Naive thymus-derived CD4-positive, alpha-beta T cell (primary cell): Measurements from ENCODE around the gene LRFN4. TPM values are rescaled to one million over a fixed set of nuclear protein-coding genes. Genes with fewer than 3 reads are reported as not detected.

ENCODE experiments used
- ATAC-seq: fragments of 150-1000 bp; cut with Tn5 transposase; 2 replicates; pipeline ENCODE4 v1.10.0; 2021; ENCODE audit warnings: mild to moderate bottlenecking, moderate library complexity
- CTCF ChIA-PET: fragments of 350-600 bp; sonication (Branson Sonifier 250); formaldehyde crosslinking; loops from one replicate; lab custom pipeline; 2021; ENCODE audit warnings: antibody characterized with exemption; lab: Charles Lee
- POLR2A ChIA-PET: fragments of 350-600 bp; sonication (Branson Sonifier 250); formaldehyde crosslinking; loops from one replicate; lab custom pipeline; 2021; ENCODE audit warnings: antibody characterized with exemption, inconsistent platforms; lab: Charles Lee
- DNase-seq, 9 donors: peaks; one replicate each; pipeline versions ENCODE4 v3.0.0 to v3.0.0-alpha.2; 2020 to 2022; ENCODE audit warnings: mixed read lengths in 1 of 9
- H3K27ac ChIP-seq: one replicate; pipeline ENCODE4 v1.7.0; 2013; ENCODE audit warnings: mild to moderate bottlenecking, low read depth, low read length, moderate library complexity
- H3K27me3 ChIP-seq, 2 donors: one replicate each; pipeline ENCODE4 v1.7.0; 2013; ENCODE audit warnings: low read length in 2 of 2, mild to moderate bottlenecking in 2 of 2, moderate library complexity in 2 of 2; ENCODE audit not compliant: control insufficient read depth in 2 of 2, insufficient read depth in 2 of 2
- H3K36me3 ChIP-seq, 3 experiments: 1 replicate in 2 of 3; 2 replicates in 1 of 3; pipeline ENCODE4 v1.7.0; 2013; ENCODE audit warnings: low read length in 3 of 3, mild to moderate bottlenecking in 3 of 3, moderate library complexity in 1 of 3; ENCODE audit not compliant: insufficient read depth in 3 of 3, control insufficient read depth in 2 of 3
- H3K4me1 ChIP-seq, 2 donors: one replicate each; pipeline ENCODE4 v1.7.0; 2013; ENCODE audit warnings: low read length in 2 of 2, mild to moderate bottlenecking in 2 of 2, moderate library complexity in 1 of 2; ENCODE audit not compliant: control insufficient read depth in 2 of 2, insufficient read depth in 2 of 2
- H3K4me3 ChIP-seq: 2 replicates; pipeline ENCODE4 v1.7.0; 2013; ENCODE audit warnings: mild to moderate bottlenecking, low read length
- H3K9me3 ChIP-seq, 3 experiments: 1 replicate in 2 of 3; 2 replicates in 1 of 3; pipeline ENCODE4 v1.7.0; 2013; ENCODE audit warnings: low read length in 3 of 3; ENCODE audit not compliant: control insufficient read depth in 2 of 3
- H3K27ac Mint-ChIP-seq, 9 donors: one replicate each; pipeline ENCODE4 v1.8.0; 2020 to 2022; ENCODE audit warnings: mixed read lengths in 9 of 9, mild to moderate bottlenecking in 8 of 9, moderate library complexity in 5 of 9, inconsistent platforms in 2 of 9
- H3K27me3 Mint-ChIP-seq, 5 donors: one replicate each; pipeline ENCODE4 v1.8.0; 2021 to 2022; ENCODE audit warnings: mixed read lengths in 5 of 5, mild to moderate bottlenecking in 1 of 5
- H3K36me3 Mint-ChIP-seq, 5 donors: one replicate each; pipeline ENCODE4 v1.8.0; 2020 to 2022; ENCODE audit warnings: mixed read lengths in 5 of 5, mild to moderate bottlenecking in 3 of 5, inconsistent platforms in 1 of 5
- H3K4me1 Mint-ChIP-seq, 7 donors: one replicate each; pipeline ENCODE4 v1.8.0; 2020 to 2022; ENCODE audit warnings: mixed read lengths in 7 of 7, mild to moderate bottlenecking in 3 of 7, inconsistent platforms in 1 of 7
- H3K4me3 Mint-ChIP-seq, 10 donors: one replicate each; pipeline ENCODE4 v1.8.0; 2020 to 2022; ENCODE audit warnings: mild to moderate bottlenecking in 10 of 10, mixed read lengths in 10 of 10, moderate library complexity in 6 of 10, inconsistent platforms in 2 of 10
- H3K9me3 Mint-ChIP-seq, 11 donors: one replicate each; pipeline ENCODE4 v1.8.0; 2020 to 2022; ENCODE audit warnings: mixed read lengths in 11 of 11, mild to moderate bottlenecking in 4 of 11, inconsistent platforms in 1 of 11, moderate library complexity in 1 of 11
- intact Hi-C, 2 donors: fragments of 100-400 bp; cut with micrococcal nuclease; formaldehyde crosslinking; loops; one replicate each; pipeline ENCODE4 v1.15.1; 2023
- polyA plus RNA-seq, 2 donors: library from polyadenylated mRNA; unstranded; fragments of 300-500 nt; fragmentation: Illumina TruSeq; gene quantifications; one replicate each; pipeline ENCODE4 v1.2.3, GENCODE V29; 2021
- total RNA-seq, 6 experiments: library from RNA in 5 of 6; stranded (reverse) in 5 of 6; gene quantifications; 1 replicate in 5 of 6; 2 replicates in 1 of 6; pipeline ENCODE4 v1.2.3 and lab custom pipeline; 2021 to 2026

LRFN4 gene
- total and polyA plus RNA-seq, 7 experiments from 2014 or later: 0.84 to 21.2 (median 1.6) TPM; not detected in 2

DNA sequence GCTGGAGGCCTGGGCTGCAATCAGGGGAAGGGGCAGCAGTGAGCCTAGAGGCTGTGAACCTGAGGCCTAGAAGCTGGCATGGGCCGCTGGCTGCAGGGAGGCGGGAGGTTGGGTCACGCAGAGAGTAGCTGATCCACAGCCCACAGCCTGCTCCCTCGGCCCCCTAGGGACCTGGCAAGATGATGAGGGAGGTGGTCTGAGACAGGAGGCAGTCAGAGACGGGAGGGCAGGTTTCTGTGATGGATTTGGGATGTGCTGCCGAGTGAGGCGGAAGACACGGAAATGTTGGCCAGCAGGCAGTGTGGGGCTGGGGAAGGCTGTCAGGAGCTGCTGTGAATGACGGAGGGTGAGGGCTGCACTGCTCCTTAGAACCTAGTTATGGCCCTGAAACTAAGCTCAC is 22.7 kb downstream of the LRFN4 start:
- ChIA-PET CTCF (no interaction called here), POLR2A (interaction anchor here (3.2 kb wide), 1 partner anchor 36 kb away, joined by 8 read pairs; the partner anchor contains the start of gene RCE1)
- H3K9me3 Mint-ChIP-seq: no peaks in the 10 kb centered on the region
- ATAC-seq (no peak), DNase-seq (no peak)
- peak overlapping the region in 1 of 10 donors; percentile 14 for H3K4me3 Mint-ChIP-seq
- Histone ChIP-seq H3K27me3 (no peaks in the 10 kb centered on the region), H3K4me3 (no peak overlapping the region), H3K4me1 (peaks cover 0 to 15% of the 10 kb centered on the region in 2 donors), H3K27ac (no peak overlapping the region), H3K9me3 (no peaks in the 10 kb centered on the region), H3K36me3 (no peaks in the 10 kb centered on the region)
- H3K27ac Mint-ChIP-seq: no peak overlapping the region
- no peaks in the 10 kb centered on the region for H3K36me3 Mint-ChIP-seq
- H3K27me3 Mint-ChIP-seq: peaks cover 0 to 3% (median 0%) of the 10 kb centered on the region in 5 donors
- peaks cover 8 to 29% (median 20%) of the 10 kb centered on the region in 7 donors for H3K4me1 Mint-ChIP-seq
- intact Hi-C loops: no loop called here

DNA sequence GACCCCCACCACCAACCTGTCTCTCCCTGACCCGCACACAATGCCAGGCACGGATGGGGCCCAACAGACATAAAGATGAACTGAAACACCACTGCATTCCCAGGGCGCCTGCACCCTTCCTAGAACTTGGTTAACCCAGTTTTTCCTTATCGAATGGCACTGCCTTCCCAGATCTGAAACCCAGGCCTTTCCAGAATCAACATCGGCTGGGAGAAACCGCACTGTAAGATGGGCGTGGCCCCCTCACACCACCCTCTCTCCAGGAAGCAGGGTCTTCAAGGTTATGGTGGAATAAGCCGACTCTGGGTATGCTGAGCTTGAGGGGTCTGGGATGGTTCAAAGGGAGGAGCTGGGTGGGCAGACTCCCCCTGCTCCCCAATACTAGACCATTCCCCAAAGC is 23.1 kb downstream of the LRFN4 start:
- H3K27ac ChIP-seq: no peak overlapping the region
- ChIA-PET CTCF (no interaction called here), POLR2A (interaction anchor here (3.2 kb wide), 1 partner anchor 37 kb away, joined by 8 read pairs; the partner anchor contains the start of gene RCE1)
- H3K4me1 Mint-ChIP-seq: peaks cover 8 to 29% (median 20%) of the 10 kb centered on the region in 7 donors
- H3K27me3 ChIP-seq: no peaks in the 10 kb centered on the region
- no peaks in the 10 kb centered on the region for H3K9me3 Mint-ChIP-seq
- ATAC-seq: no peak
- peak overlapping the region in 2 of 10 donors; percentile 21 to 34 for H3K4me3 Mint-ChIP-seq
- H3K4me1 ChIP-seq: peaks cover 0 to 15% of the 10 kb centered on the region in 2 donors
- DNase-seq: no peak
- H3K27ac Mint-ChIP-seq: no peak overlapping the region
- intact Hi-C loops: no loop called here
- no peaks in the 10 kb centered on the region for H3K9me3 ChIP-seq
- no peaks in the 10 kb centered on the region for H3K36me3 Mint-ChIP-seq
- no peaks in the 10 kb centered on the region for H3K27me3 Mint-ChIP-seq
- H3K4me3 ChIP-seq: no peak overlapping the region
- H3K36me3 ChIP-seq: no peaks in the 10 kb centered on the region

DNA sequence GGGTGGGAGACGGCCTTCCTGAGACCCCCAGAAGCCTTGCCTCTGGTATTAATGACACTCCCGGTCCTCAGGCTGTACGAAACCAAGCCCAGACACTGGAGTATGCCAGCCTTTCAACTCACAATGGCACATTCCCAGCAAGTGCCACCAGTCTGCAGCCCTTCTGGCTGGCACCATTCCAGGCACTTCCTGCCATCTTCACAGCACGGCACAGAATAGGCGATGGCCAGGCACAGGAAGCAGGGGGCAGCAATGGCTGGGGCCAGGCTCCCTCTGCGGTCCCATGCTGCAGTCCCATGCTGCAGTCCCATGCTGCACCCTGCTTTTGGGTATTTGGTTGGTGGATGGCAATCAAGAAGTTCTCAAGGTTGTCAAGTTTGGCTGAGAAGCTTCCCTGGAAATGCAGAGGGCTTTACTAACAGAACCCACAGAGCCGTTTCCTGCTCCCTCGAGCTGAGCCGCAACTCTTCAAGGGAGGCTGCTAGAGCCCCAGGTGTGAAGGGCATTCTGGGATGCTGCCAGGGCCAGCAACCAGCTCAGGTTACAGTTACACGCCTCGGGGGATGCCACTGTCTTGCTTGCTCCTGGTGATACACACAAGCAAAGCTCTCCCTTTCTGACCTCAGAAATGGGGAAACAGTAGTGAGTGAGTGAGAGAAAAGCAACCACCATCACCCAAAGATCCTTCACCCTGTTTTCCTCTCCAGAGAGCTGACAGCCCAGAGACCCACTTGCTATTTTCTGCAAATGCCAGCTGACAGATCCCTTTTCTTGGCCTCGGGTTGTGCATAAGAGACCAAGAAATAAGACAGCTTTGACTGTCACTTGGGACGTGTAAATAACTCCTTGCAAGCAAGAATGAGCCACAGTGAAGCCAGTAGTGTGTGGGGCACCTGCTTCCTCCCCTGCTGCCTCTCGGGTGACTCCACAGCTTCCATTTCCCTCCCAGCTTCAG is 23.9 kb downstream of the LRFN4 start:
- peak; percentile 36 for ATAC-seq
- H3K4me3 Mint-ChIP-seq: peak overlapping the region in 5 of 10 donors; percentile 11 to 48 (median 35)
- POLR2A ChIA-PET: interaction anchor here (1.0 to 3.2 kb wide), 2 partner anchors 38 to 140 kb away, joined by 3 to 8 read pairs; partner anchors contain the start of gene RCE1

DNA sequence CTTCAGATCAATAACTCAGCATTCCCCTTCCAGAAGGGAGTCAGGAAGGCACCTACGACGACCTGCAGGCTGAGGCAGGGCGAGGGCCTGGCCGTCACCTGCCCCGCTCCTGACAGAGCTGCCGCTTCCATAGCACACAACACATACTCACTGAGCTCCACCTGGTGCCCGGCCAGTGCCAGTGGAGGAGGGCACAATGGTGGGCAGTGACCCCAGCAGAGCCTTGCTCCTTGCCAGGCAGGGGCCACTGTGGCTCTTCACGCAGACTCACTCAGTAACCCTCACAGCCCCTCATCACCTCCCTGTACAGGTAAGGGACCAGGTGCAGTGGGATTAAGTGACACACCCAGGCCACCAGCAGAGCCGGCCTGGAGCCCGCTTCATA is 24.6 kb downstream of the LRFN4 start:
- Mint-ChIP-seq H3K9me3 (no peaks in the 10 kb centered on the region), H3K27ac (peak overlapping the region in 1 of 9 donors; percentile 9)
- POLR2A ChIA-PET: interaction anchor here (1.0 kb wide), 1 partner anchor 139 kb away, joined by 3 read pairs; no protein-coding TSS in a partner anchor

More for the DNA sequence above, 23.9 kb downstream of the LRFN4 start:
- peak in 5 of 9 donors; percentile 19 to 30 (median 25) for DNase-seq
- intact Hi-C loops: no loop called here
- H3K4me1 ChIP-seq: peaks cover 0 to 15% of the 10 kb centered on the region in 2 donors
- no peaks in the 10 kb centered on the region for H3K9me3 Mint-ChIP-seq
- H3K27ac Mint-ChIP-seq: peak overlapping the region in 4 of 9 donors; percentile 9 to 56 (median 44)
- CTCF ChIA-PET: interaction anchor here (1.0 to 2.3 kb wide), 2 partner anchors 11 to 78 kb away, joined by 3 to 6 read pairs; partner anchors contain the start of gene PC
- peaks cover 8 to 29% (median 20%) of the 10 kb centered on the region in 7 donors for H3K4me1 Mint-ChIP-seq
- no peaks in the 10 kb centered on the region for H3K27me3 ChIP-seq
- H3K27ac ChIP-seq: no peak overlapping the region
- H3K27me3 Mint-ChIP-seq: no peaks in the 10 kb centered on the region
- H3K9me3 ChIP-seq: no peaks in the 10 kb centered on the region
- H3K36me3 ChIP-seq: no peaks in the 10 kb centered on the region
- no peaks in the 10 kb centered on the region for H3K36me3 Mint-ChIP-seq
- no peak overlapping the region for H3K4me3 ChIP-seq

DNA sequence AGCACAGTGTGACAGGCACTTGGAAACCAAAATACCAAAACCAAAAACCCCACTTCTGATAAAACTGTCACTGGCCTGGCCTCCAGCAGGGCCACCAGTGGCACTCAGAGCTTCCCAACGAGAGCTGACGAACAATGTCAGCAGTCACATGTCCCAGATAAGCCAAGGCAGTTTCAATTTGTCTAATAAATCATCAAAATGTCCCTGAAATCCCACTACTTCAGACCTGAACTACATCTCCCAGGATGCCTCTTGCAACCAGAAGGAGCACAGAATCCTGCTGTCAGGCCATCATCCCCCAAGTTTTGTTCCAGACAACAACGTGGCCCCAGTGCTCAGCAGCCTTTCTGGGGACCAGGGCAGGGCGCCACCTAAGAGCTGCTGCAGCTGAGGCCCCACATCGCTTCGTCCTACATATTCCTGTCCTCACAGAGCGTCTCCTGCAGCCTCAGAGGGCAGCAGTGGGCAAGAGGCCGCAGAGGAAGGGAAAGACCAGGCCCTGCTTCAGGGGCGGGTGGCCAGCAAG is 25.1 kb downstream of the LRFN4 start:
- Histone ChIP-seq H3K9me3 (no peaks in the 10 kb centered on the region), H3K36me3 (no peaks in the 10 kb centered on the region), H3K27ac (no peak overlapping the region), H3K4me3 (no peak overlapping the region), H3K27me3 (no peaks in the 10 kb centered on the region), H3K4me1 (peaks cover 0 to 15% of the 10 kb centered on the region in 2 donors)
- DNase-seq (no peak), ATAC-seq (no peak)
- Mint-ChIP-seq H3K9me3 (no peaks in the 10 kb centered on the region), H3K4me1 (peaks cover 8 to 29% (median 20%) of the 10 kb centered on the region in 7 donors), H3K4me3 (no peak overlapping the region), H3K27me3 (no peaks in the 10 kb centered on the region), H3K36me3 (no peaks in the 10 kb centered on the region), H3K27ac (no peak overlapping the region)
- intact Hi-C loops: no loop called here
- ChIA-PET CTCF (interaction anchor here (0.8 to 2.3 kb wide), 2 partner anchors 12 to 179 kb away, joined by 3 to 6 read pairs; no protein-coding TSS in a partner anchor), POLR2A (no interaction called here)

More for the DNA sequence above, 24.6 kb downstream of the LRFN4 start:
- Mint-ChIP-seq H3K4me1 (peaks cover 8 to 29% (median 20%) of the 10 kb centered on the region in 7 donors), H3K4me3 (no peak overlapping the region), H3K27me3 (no peaks in the 10 kb centered on the region), H3K36me3 (no peaks in the 10 kb centered on the region)
- intact Hi-C loops: no loop called here
- no peaks in the 10 kb centered on the region for H3K9me3 ChIP-seq
- H3K4me1 ChIP-seq: peaks cover 0 to 15% of the 10 kb centered on the region in 2 donors
- H3K4me3 ChIP-seq: no peak overlapping the region
- no peak overlapping the region for H3K27ac ChIP-seq
- no peaks in the 10 kb centered on the region for H3K36me3 ChIP-seq
- DNase-seq: no peak
- no peak for ATAC-seq
- H3K27me3 ChIP-seq: no peaks in the 10 kb centered on the region
- CTCF ChIA-PET: interaction anchor here (1.0 to 2.3 kb wide), 2 partner anchors 11 to 77 kb away, joined by 3 to 6 read pairs; partner anchors contain the start of gene PC

DNA sequence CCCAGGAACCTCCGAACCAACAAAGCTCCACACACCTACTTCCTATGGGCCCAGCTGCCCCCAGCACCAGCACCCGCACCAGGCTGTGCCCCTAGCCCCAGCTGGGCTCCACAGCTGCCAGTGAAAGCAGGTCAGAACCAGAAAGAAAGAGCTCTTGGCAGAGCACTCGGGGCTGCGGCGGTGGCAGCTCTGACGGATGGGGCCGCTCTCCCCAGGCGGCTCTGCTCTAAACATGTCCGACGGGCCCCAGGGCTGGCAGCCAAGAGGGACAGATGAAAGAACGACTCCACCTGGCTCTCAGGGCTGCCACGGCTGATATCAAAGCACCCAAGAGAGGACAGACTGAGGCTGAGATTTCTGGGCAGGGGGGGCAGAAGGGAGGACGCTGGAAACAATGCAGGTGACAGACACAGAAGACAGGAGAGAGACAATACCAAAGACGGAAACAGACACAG is 25.7 kb downstream of the LRFN4 start:
- Histone ChIP-seq H3K27ac (no peak overlapping the region), H3K36me3 (no peaks in the 10 kb centered on the region), H3K9me3 (no peaks in the 10 kb centered on the region), H3K27me3 (no peaks in the 10 kb centered on the region), H3K4me1 (peaks cover 0 to 15% of the 10 kb centered on the region in 2 donors), H3K4me3 (no peak overlapping the region)
- no peak for DNase-seq
- H3K9me3 Mint-ChIP-seq: no peaks in the 10 kb centered on the region
- H3K4me1 Mint-ChIP-seq: peaks cover 8 to 29% (median 20%) of the 10 kb centered on the region in 7 donors
- ChIA-PET CTCF (interaction anchor here (0.8 to 2.3 kb wide), 2 partner anchors 12 to 179 kb away, joined by 3 to 6 read pairs; no protein-coding TSS in a partner anchor), POLR2A (no interaction called here)
- H3K27me3 Mint-ChIP-seq: no peaks in the 10 kb centered on the region
- intact Hi-C loops: loop anchor here (1.0 kb wide), 1 partner anchor 188 kb away; no protein-coding TSS in a partner anchor
- H3K4me3 Mint-ChIP-seq: no peak overlapping the region
- no peaks in the 10 kb centered on the region for H3K36me3 Mint-ChIP-seq
- ATAC-seq: no peak
- H3K27ac Mint-ChIP-seq: no peak overlapping the region
